Measurements from ENCODE around the gene LBHD2.

Gene LBHD2

GRCh38 chr14:103129301-103130016 lies 45.4 kb downstream of the LBHD2 start:
- peak overlapping the region in 1 of 2 donors; percentile 33 for H3K4me3 ChIP-seq (ENCODE audit: low read length in 2 of 2)
- H3K9ac ChIP-seq (ENCODE audit: low read depth, low read length, poor library complexity): peak overlapping the region; percentile 16
- no peak for DNase-seq (ENCODE audit: low spot score)
- H3K9me3 ChIP-seq (replicated peaks in 1 of 2; ENCODE audit: control insufficient read depth in 2 of 2, insufficient read depth in 1 of 2, low read depth in 1 of 2, low read length in 2 of 2): peaks cover 0 to 8% of the 10 kb centered on the region in 2 donors
- no peak overlapping the region for H2BK12ac ChIP-seq (ENCODE audit: low read length)
- H4K91ac ChIP-seq (ENCODE audit: low read depth, low read length, poor library complexity): no peak overlapping the region
- H3K27me3 ChIP-seq (ENCODE audit: control insufficient read depth in 3 of 3, insufficient read depth in 3 of 3, low read depth in 1 of 3, low read length in 3 of 3): peaks cover 0 to 68% (median 32%) of the 10 kb centered on the region in 3 experiments
- H2AFZ ChIP-seq (ENCODE audit: low read length): no peak overlapping the region
- H3K36me3 ChIP-seq (replicated peaks in 1 of 2; ENCODE audit: control insufficient read depth in 2 of 2, insufficient read depth in 2 of 2, low read length in 2 of 2): peaks cover 0 to 16% of the 10 kb centered on the region in 2 donors
- H3K23ac ChIP-seq (ENCODE audit: low read depth, low read length, poor library complexity): no peak overlapping the region
- no peak overlapping the region for H4K8ac ChIP-seq (ENCODE audit: low read depth, low read length)
- H2BK120ac ChIP-seq (ENCODE audit: low read depth, low read length): no peak overlapping the region
- WGBS, 2 donors (ENCODE audit: extremely low coverage in 2 of 2, insufficient read length in 2 of 2, insufficient replicate concordance in 1 of 2): no CpG with 5 or more reads among the region's 12 CpGs
- H2BK15ac ChIP-seq (ENCODE audit: low read length): no peak overlapping the region
- no peak overlapping the region for H3K4ac ChIP-seq (ENCODE audit: low read length)
- peaks cover 5% of the 10 kb centered on the region for H3K79me1 ChIP-seq (ENCODE audit: low read depth, low read length)
- peaks cover 3 to 7% of the 10 kb centered on the region in 2 donors for H3K4me1 ChIP-seq (ENCODE audit: control insufficient read depth in 2 of 2, insufficient read depth in 1 of 2, low read depth in 1 of 2, low read length in 2 of 2)
- peak overlapping the region; percentile 65 for H3K14ac ChIP-seq (ENCODE audit: low read length)
- H2AK5ac ChIP-seq (ENCODE audit: low read depth, low read length): peak overlapping the region; percentile 96
- no peak overlapping the region for H3K27ac ChIP-seq (replicated peaks; ENCODE audit: low read length)
- no peak overlapping the region for H3K4me2 ChIP-seq (ENCODE audit: insufficient read depth, low read length, poor library complexity, severe bottlenecking)
- no peak overlapping the region for H3K18ac ChIP-seq (ENCODE audit: low read length)
- peak overlapping the region; percentile 72 for H2BK5ac ChIP-seq (ENCODE audit: low read length)

- H3K36me3 ChIP-seq (replicated peaks in 1 of 2; ENCODE audit: control insufficient read depth in 2 of 2, insufficient read depth in 2 of 2, low read length in 2 of 2): peaks cover 0 to 16% of the 10 kb centered on the region in 2 donors
- no peak for DNase-seq (ENCODE audit: low spot score)
- peaks cover 3 to 7% of the 10 kb centered on the region in 2 donors for H3K4me1 ChIP-seq (ENCODE audit: control insufficient read depth in 2 of 2, insufficient read depth in 1 of 2, low read depth in 1 of 2, low read length in 2 of 2)
- no peak overlapping the region for H2BK5ac ChIP-seq (ENCODE audit: low read length)
- no peak overlapping the region for H3K4me3 ChIP-seq (ENCODE audit: low read length in 2 of 2)
- H2BK12ac ChIP-seq (ENCODE audit: low read length): no peak overlapping the region
- no peak overlapping the region for H4K91ac ChIP-seq (ENCODE audit: low read depth, low read length, poor library complexity)
- peak overlapping the region; percentile 41 for H2AK5ac ChIP-seq (ENCODE audit: low read depth, low read length)
- peak overlapping the region; percentile 44 for H3K18ac ChIP-seq (ENCODE audit: low read length)
- no peak overlapping the region for H3K27ac ChIP-seq (replicated peaks; ENCODE audit: low read length)
- H3K4me2 ChIP-seq (ENCODE audit: insufficient read depth, low read length, poor library complexity, severe bottlenecking): no peak overlapping the region
- H3K23ac ChIP-seq (ENCODE audit: low read depth, low read length, poor library complexity): peak overlapping the region; percentile 6
- no peak overlapping the region for H2AFZ ChIP-seq (ENCODE audit: low read length)
- peak overlapping the region; percentile 83 for H3K9ac ChIP-seq (ENCODE audit: low read depth, low read length, poor library complexity)
- no CpG with 5 or more reads among the region's 26 CpGs for WGBS, 2 donors (ENCODE audit: extremely low coverage in 2 of 2, insufficient read length in 2 of 2, insufficient replicate concordance in 1 of 2)
- no peak overlapping the region for H3K14ac ChIP-seq (ENCODE audit: low read length)
- H4K8ac ChIP-seq (ENCODE audit: low read depth, low read length): no peak overlapping the region
- H3K27me3 ChIP-seq (ENCODE audit: control insufficient read depth in 3 of 3, insufficient read depth in 3 of 3, low read depth in 1 of 3, low read length in 3 of 3): peaks cover 0 to 64% (median 25%) of the 10 kb centered on the region in 3 experiments
- no peak overlapping the region for H3K4ac ChIP-seq (ENCODE audit: low read length)
- H3K79me1 ChIP-seq (ENCODE audit: low read depth, low read length): peaks cover 5% of the 10 kb centered on the region
- H3K9me3 ChIP-seq (replicated peaks in 1 of 2; ENCODE audit: control insufficient read depth in 2 of 2, insufficient read depth in 1 of 2, low read depth in 1 of 2, low read length in 2 of 2): peaks cover 0 to 8% of the 10 kb centered on the region in 2 donors
- H2BK120ac ChIP-seq (ENCODE audit: low read depth, low read length): no peak overlapping the region
- no peak overlapping the region for H2BK15ac ChIP-seq (ENCODE audit: low read length)
These were observed 46.2 kb downstream of the LBHD2 start for GRCh38 chr14:103130017-103130764.

GRCh38 chr14:103130965-103131364 lies 47.0 kb downstream of the LBHD2 start:
- Histone ChIP-seq H3K4me3 (ENCODE audit: low read length in 2 of 2) (no peak overlapping the region), H2BK5ac (ENCODE audit: low read length) (no peak overlapping the region), H4K8ac (ENCODE audit: low read depth, low read length) (no peak overlapping the region), H2AFZ (ENCODE audit: low read length) (no peak overlapping the region), H3K9ac (ENCODE audit: low read depth, low read length, poor library complexity) (peak overlapping the region; percentile 45), H3K27ac (replicated peaks; ENCODE audit: low read length) (no peak overlapping the region), H3K23ac (ENCODE audit: low read depth, low read length, poor library complexity) (peak overlapping the region; percentile 10), H3K4me1 (ENCODE audit: control insufficient read depth in 2 of 2, insufficient read depth in 1 of 2, low read depth in 1 of 2, low read length in 2 of 2) (peaks cover 3 to 7% of the 10 kb centered on the region in 2 donors), H2AK5ac (ENCODE audit: low read depth, low read length) (no peak overlapping the region), H2BK12ac (ENCODE audit: low read length) (no peak overlapping the region), H3K36me3 (replicated peaks in 1 of 2; ENCODE audit: control insufficient read depth in 2 of 2, insufficient read depth in 2 of 2, low read length in 2 of 2) (peaks cover 0 to 16% of the 10 kb centered on the region in 2 donors), H2BK15ac (ENCODE audit: low read length) (no peak overlapping the region), H3K4ac (ENCODE audit: low read length) (no peak overlapping the region), H3K27me3 (ENCODE audit: control insufficient read depth in 3 of 3, insufficient read depth in 3 of 3, low read depth in 1 of 3, low read length in 3 of 3) (peaks cover 0 to 63% (median 17%) of the 10 kb centered on the region in 3 experiments), H3K18ac (ENCODE audit: low read length) (no peak overlapping the region), H3K14ac (ENCODE audit: low read length) (no peak overlapping the region), H4K91ac (ENCODE audit: low read depth, low read length, poor library complexity) (no peak overlapping the region), H2BK120ac (ENCODE audit: low read depth, low read length) (no peak overlapping the region), H3K79me1 (ENCODE audit: low read depth, low read length) (peaks cover 5% of the 10 kb centered on the region), H3K4me2 (ENCODE audit: insufficient read depth, low read length, poor library complexity, severe bottlenecking) (no peak overlapping the region), H3K9me3 (replicated peaks in 1 of 2; ENCODE audit: control insufficient read depth in 2 of 2, insufficient read depth in 1 of 2, low read depth in 1 of 2, low read length in 2 of 2) (peaks cover 0 to 8% of the 10 kb centered on the region in 2 donors)
- no peak for DNase-seq (ENCODE audit: low spot score)
- WGBS, 2 donors (ENCODE audit: extremely low coverage in 2 of 2, insufficient read length in 2 of 2, insufficient replicate concordance in 1 of 2): no CpG with 5 or more reads among the region's 8 CpGs

- Histone ChIP-seq H3K4me3 (ENCODE audit: low read length in 2 of 2) (no peak overlapping the region), H2AK5ac (ENCODE audit: low read depth, low read length) (no peak overlapping the region), H2BK5ac (ENCODE audit: low read length) (no peak overlapping the region), H3K23ac (ENCODE audit: low read depth, low read length, poor library complexity) (no peak overlapping the region), H3K18ac (ENCODE audit: low read length) (peak overlapping the region; percentile 45), H3K27me3 (ENCODE audit: control insufficient read depth in 3 of 3, insufficient read depth in 3 of 3, low read depth in 1 of 3, low read length in 3 of 3) (peaks cover 0 to 58% (median 12%) of the 10 kb centered on the region in 3 experiments), H3K9ac (ENCODE audit: low read depth, low read length, poor library complexity) (no peak overlapping the region), H2BK12ac (ENCODE audit: low read length) (no peak overlapping the region), H3K14ac (ENCODE audit: low read length) (no peak overlapping the region), H3K36me3 (replicated peaks in 1 of 2; ENCODE audit: control insufficient read depth in 2 of 2, insufficient read depth in 2 of 2, low read length in 2 of 2) (peaks cover 0 to 16% of the 10 kb centered on the region in 2 donors), H2BK120ac (ENCODE audit: low read depth, low read length) (no peak overlapping the region), H3K4me1 (ENCODE audit: control insufficient read depth in 2 of 2, insufficient read depth in 1 of 2, low read depth in 1 of 2, low read length in 2 of 2) (peaks cover 2 to 5% of the 10 kb centered on the region in 2 donors), H3K79me1 (ENCODE audit: low read depth, low read length) (peaks cover 4% of the 10 kb centered on the region), H3K4ac (ENCODE audit: low read length) (no peak overlapping the region), H3K9me3 (replicated peaks in 1 of 2; ENCODE audit: control insufficient read depth in 2 of 2, insufficient read depth in 1 of 2, low read depth in 1 of 2, low read length in 2 of 2) (peaks cover 0 to 8% of the 10 kb centered on the region in 2 donors), H4K8ac (ENCODE audit: low read depth, low read length) (no peak overlapping the region), H2BK15ac (ENCODE audit: low read length) (no peak overlapping the region), H3K4me2 (ENCODE audit: insufficient read depth, low read length, poor library complexity, severe bottlenecking) (no peak overlapping the region), H3K27ac (replicated peaks; ENCODE audit: low read length) (no peak overlapping the region), H4K91ac (ENCODE audit: low read depth, low read length, poor library complexity) (no peak overlapping the region), H2AFZ (ENCODE audit: low read length) (no peak overlapping the region)
- DNase-seq (ENCODE audit: low spot score): no peak
- no CpG with 5 or more reads among the region's 9 CpGs for WGBS, 2 donors (ENCODE audit: extremely low coverage in 2 of 2, insufficient read length in 2 of 2, insufficient replicate concordance in 1 of 2)
These were observed 47.6 kb downstream of the LBHD2 start for GRCh38 chr14:103131580-103131979.

Measured in neuronal stem cell (in vitro differentiated cells).